HG03521 (cell line): Measurements from ENCODE around the gene FKBP2.

Experiments
- ATAC-seq: cut with Tn5 transposase; IDR thresholded peaks from one replicate; pipeline ENCODE4 v1.9.1; 2021; ENCODE audit warnings: mild to moderate bottlenecking, moderate library complexity; ENCODE audit not compliant: unreplicated experiment

Gene FKBP2

DNA sequence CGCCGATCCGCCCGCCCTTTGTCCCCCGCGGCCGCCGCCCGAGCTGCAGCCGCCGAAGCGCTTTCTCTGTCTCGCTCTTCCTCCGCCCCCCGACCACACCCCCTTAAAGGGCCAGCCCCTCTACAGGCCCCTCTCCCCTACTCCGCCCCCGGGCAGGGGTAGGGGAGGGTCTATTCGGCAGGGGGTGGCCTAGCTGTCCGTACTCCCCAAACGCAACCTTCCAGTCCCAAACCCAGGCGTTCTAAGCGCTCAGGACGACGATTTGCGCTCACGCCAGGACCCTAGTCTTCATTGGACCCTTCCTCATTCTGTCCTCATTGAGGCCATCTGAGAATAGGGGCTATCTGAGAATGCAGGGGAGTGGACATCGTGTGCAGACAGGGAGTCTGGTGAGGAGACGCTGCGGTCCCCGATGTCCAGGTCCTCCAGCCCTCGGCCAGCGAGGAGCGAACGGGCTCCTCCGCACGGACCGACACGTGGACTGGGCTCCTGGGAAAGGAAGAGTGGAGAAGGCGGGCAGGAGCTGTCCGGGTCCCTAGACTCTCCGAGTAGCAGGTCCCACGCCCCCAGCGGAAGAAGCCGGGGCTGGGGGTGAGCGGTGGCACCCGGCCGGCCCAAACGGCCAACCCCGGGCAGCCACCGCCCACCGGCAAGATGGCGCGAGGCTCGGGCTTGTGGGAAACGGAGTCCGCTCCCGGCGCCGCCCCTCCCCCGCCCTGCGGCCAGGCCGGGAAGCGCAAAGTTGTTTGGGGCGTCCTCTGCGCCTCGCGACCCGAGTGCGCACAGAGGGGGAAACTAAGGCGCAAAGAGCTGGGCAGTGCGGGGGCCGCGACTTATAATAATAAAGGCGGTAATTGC, 6.2 kb downstream of the FKBP2 start, which contains the start of gene PPP1R14B:
Gene PPP1R14B (minus strand): TSS at position 73 of the 858 bp plus-strand sequence. CDS start 270 bp downstream, outside the sequence.
- peak; percentile 34 for ATAC-seq

DNA sequence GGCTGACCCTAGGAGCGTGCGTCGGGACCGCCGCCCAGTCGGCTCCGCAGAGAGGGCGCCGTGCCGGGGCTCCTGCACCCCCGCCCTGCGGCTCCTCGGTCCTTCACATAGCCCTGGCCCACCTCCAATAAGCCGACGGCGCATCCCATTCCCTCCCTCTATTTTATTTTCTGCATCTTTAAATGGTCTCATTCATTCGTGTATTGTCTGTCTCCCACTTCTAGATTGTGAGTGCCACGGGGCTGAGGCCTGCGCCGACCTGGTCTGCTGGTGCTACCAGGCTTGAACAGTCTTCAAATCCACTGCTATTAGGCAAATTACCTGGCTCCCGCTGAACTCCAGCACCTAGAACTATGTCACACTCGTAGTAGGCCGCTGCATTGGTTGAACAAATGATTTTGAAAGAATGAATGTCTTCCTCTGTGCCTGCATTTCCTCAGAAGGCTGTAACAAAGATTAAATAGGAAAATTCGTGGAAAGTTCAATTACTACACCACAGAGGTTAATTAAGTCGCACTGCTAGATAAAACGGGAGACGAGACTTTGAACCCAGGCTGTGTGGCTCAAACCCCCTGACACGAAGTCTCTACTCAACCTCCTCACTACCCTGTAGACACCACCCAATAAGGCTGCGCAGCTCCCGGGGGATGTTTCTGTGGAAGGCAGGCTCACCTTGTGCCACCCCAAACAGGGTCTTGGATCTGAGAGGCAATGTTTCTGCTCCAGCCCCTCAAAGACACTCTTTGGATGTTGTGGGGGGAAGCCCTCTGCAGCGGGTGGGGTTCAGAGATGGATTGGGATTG, 7.0 kb downstream of the FKBP2 start:
- ATAC-seq = no peak

DNA sequence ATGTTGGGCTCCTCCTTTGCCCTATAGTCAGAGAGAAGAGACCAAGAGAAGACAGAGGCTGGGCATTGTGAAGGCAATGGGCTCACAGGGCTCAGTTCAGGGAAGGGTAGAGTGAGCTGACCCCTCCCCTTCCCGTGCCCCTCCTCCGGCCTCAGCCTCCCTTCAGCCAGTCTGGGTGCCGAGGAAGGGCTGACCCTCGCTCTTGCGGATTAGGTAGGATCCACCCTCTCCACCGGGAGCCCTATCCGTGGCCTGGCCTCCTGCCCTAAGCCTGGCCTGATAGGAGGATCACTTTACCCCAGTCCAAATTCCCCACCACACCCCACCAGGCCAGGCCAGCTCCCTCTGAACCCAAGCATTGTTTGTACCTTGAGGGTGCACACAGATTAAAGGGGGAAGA, 7.7 kb downstream of the FKBP2 start:
- no peak for ATAC-seq

DNA sequence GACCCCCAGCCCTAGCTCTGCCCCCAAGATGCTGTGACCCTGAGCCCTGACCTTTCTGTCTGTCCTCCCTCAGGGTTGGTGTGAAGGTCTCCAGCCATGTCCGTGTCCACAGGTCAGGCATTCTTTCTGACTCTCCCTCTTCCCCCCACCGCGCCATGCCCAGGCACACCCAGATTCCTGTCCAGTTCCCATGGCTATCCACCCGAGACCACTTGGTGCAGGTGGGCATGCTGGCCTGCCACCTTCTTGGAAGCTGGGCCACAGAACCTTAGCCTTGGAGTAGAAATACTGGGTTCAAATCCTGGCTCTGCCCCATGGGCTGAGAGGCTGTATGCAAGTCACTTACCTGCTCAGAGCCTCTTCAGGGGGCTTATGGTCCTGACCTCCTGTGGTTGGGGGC, 8.1 kb downstream of the FKBP2 start:
- no peak for ATAC-seq

DNA sequence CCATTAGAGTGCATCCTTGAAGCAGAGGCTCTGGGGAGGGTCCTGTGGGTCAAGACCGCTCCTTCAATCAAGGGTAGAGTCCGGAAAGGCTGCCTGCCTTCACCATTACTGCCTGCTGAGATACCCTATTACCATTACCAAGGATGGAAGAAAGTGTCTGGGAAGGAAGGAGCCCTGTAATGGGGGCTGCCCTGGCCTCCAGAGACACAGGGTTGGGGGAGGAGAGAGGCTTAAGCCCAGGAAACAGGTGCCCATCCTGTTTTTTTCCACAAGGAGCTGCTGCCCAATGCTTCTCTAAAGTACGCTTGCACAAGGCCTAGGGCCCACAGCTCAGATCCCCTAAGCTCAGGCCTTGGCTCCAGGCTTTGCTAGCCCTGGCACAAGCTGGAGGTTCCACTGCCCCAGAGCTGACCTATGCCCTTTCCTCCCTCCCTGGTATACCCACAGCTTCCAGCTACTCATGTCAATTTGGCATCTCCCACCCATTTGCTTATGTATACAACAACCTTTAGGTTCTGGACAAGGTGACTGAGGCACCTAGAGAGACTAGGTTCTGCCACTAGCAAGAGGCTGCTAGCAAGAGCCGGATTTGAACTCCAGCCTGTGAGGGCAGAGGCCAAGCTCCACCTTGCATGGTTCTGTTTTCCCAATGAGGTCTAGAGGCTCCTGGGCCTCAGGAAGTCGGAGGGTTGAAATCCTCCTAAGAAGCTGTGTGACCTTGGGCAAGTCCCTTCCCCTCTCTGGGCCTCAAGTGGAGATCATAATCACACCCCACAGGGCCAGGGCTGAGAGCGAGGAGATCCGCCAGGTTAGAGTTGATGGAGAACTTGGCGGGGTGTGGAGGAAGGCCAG, 8.9 kb downstream of the FKBP2 start:
- ATAC-seq = no peak

DNA sequence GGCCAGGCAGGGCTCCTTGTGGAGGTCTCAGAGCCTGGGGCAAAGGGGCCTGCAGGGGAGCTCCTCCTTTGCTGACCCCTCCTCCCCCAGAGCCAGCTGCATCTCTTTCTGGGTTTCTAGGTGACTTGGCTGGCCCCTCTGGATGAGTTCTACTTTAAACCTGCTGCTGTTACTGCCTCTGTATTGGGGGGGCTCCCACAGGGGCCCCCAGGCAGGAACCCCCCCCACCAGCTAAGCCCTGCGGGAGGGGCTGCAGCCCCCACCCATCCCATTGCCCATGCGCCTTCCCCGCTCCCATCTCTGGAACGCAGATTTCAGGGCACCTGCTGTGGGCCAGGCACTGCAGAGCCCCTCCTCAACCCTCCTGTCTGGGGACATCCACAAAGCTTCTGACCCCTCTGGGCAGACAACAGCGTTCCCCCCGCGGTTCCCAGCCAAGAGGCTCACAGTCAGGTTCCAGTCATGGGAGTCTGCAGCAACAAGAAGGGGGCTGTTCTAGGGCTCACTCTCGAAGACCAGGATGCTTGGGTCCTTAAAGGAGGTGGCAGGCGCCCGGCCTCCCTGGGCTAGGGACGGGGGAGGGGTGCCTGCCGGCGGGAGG, 9.6 kb downstream of the FKBP2 start:
- no peak for ATAC-seq

DNA sequence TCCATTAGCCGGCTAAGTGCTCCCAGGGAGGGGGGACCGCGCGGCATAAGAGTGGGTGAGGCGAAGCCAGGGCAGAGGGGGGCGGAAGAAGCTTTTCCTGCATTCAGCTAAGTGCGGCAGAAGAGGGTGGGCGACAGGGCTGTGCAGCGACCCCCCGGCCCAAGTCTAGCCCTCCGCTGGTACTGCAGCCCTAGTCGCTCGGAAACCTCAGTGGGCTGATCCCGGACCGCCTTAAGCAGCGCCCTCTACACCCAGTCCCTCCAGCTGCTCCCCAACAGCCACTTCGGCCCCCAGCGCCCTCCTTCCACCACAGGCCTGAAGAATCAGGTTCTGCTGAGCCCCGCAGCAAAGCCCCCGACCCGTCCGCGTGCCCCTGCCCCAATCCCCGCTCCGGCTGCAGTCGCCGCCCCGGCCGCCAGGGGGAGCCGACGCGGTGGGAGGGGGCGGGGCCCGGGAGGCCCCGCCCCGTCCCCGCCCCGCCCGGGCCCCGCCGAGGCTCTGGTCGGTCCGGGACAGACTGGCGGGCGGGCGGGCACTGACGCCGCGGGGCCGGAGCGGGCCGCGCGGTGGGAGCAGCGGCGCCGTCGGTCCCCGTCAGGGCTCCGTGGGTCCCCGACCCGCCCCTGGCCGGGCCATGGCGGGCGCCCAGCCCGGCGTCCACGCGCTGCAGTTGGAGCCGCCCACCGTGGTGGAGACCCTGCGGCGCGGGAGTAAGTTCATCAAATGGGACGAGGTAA, 10.3 kb downstream of the FKBP2 start, which contains the start of gene PLCB3:
Gene PLCB3 (plus strand): TSS at position 515 of the 737 bp plus-strand sequence. CDS start 120 bp downstream, at position 635.
- peak; percentile 42 for ATAC-seq

DNA sequence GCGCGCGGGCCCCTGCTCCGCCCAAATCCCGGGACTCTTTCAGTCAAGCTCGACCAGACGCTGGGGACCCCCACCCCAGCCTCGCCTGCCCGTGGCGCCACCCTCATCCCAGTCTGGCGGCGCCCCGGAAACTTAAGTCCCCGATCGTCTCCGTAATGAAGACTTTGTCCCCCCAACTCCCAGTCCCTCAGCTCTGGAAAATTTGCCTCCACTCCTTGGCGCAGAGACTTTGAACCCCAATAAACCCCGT, 10.8 kb downstream of the FKBP2 start:
- no peak for ATAC-seq

DNA sequence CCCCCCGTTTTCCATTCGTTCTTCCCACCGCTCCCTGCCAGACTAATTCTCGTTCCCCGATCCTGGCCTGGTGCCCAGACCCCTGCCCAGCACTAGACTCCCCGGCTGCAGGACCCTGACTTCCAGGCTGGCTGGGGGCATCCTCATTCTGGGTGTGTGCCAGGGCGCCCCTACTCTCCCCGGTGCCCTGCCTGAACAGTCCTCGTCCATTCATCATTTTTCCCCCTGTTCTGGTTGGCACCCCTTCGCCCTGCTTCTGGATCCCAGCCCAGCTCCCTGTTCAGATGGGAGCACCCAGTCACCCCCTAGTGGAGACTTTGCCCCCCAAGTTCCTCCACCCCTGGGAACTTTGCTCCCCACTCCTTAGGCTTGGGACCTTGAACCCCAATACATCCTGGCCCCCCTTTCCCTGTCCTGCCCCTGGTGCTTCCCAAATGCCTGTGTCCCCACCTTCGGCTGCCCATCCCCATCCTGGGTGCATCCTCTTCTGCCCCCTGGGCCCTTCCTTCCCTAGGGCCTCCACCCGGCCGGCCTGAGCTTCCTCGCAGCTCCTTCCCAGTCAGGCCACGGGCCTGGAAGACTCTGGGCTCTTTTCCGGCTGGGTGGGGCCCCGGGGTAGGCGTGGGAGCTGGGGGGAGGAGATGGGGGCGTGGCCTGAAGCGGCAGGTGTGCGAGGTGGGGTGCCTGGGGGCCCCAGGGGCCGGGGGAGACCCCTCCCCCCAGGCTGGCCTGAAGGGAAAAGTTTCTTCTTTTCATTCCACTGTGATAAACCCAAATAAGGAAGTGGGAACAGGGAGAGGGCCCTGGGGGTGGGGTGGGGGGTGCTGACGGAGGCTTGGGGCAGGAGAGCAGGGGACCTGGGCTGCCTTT, 11.3 kb downstream of the FKBP2 start:
- ATAC-seq = no peak

DNA sequence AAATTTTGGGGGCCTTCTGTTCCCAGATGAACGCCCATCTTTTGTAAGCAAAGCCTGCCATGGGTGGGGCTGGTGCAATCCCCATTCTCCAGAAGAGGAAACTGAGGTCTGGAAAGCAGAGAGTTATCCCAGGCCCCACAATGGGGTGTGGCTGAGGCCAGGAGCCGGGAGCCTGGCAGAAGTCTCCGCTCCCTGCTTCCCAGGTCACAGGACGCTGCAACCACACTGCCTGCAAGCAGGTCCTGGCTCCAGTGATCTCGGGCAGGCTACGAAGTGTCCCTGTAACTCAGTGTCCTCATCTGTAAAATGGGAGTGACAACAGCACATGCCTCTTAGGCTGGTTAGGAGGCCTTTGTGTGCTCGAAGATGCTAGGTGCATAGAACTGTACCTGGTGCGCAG, 12.1 kb downstream of the FKBP2 start:
- no peak for ATAC-seq

DNA sequence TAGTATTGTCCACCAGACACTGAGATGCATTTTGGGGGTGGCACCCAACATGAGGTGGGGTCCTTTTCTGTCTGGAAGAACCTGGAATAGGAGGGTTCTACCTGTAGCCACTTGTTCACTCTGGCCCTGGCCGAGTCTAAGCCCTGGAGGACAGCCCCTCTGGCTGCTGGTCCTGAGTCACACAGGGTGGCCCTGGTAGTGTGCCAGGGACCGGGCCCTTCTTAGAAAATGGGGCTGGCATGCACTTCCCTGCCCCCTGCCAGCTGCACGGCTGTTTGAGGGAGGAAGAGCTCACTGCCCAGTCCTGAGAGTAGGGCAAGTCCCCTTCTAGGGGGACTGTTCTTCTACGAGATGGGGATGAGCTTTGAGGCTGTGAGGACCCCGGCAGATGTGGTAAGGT, 12.6 kb downstream of the FKBP2 start:
- ATAC-seq = no peak

DNA sequence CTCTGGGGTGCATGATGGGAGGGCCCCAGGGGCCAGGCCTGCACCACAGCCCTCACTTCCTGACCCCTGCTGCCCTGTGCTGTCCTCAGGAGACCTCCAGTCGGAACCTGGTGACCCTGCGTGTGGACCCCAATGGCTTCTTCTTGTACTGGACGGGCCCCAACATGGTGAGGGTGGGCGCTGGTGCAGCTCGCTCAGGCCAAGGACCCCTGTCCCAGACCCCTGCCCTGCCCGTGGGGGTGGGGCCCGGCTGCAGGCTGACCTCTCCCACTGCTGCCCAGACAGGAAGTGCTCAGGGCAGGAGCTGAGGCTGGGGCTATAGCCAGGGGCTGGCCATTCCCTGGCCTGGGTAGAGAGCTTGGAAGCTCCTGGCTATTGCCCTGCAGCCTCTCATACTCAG, 13.4 kb downstream of the FKBP2 start:
- no peak for ATAC-seq

DNA sequence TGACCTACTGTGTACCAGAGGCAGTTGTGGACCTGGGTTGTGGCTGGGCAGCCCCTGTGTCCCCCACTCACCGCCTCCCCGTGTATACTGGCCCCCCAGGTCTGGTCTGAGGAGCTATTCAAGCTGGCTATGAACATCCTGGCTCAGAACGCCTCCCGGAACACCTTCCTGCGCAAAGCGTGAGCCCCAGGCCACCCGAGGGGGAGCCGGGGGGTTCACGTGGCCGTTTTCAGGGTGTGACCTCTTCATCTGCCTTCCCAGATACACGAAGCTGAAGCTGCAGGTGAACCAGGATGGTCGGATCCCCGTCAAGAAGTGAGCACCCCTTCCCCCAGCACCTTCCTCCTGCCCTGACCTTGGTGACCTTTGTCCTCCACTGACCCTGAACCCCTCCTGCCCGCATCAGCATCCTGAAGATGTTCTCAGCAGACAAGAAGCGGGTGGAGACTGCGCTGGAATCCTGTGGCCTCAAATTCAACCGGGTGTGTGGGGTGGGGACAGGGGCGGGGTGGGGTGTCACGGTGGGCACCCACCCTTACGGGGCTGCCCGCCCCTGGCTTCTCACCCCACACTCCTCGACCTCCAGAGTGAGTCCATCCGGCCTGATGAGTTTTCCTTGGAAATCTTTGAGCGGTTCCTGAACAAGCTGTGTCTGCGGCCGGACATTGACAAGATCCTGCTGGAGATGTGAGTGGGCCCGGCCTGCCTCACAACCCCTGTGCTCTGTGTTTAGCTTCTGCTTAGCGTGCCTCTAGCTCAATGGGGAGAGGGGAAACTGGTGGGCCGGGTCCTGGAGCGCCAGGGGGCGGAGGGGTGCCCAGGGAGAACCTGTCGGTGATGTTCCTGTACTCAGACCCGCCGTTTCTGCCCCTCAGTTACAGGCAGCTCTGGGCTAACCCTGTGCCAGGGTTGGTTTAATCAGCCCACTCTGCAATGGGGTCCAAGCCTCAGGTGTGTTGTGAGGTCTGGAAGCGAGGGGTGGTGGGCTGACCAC, 14.5 kb downstream of the FKBP2 start:
- no peak for ATAC-seq

DNA sequence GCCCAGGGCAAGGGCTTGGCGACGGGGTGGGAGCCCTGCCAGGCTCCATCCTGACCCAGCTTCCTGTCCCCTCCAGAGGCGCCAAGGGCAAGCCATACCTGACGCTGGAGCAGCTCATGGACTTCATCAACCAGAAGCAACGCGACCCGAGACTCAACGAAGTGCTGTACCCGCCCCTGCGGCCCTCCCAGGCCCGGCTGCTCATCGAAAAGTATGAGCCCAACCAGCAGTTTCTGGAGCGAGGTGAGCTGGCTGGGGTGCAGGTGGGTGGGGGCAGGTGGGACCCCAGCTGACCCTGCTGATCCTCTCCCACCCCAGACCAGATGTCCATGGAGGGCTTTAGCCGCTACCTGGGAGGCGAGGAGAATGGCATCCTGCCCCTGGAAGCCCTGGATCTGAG, 15.4 kb downstream of the FKBP2 start:
- no peak for ATAC-seq

DNA sequence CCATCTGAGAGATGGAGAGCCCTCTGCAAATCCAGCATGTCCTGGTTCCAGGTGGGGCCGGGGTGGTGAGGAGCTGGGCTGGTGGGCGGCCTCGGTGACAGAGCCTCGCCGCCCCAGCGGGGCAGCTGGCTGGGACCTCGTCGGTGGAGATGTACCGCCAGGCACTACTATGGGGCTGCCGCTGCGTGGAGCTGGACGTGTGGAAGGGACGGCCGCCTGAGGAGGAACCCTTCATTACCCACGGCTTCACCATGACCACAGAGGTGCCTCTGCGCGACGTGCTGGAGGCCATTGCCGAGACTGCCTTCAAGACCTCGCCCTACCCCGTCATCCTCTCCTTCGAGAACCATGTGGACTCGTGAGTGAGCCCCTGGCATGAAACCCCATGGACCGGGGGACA, 17.5 kb downstream of the FKBP2 start:
- ATAC-seq = no peak

DNA sequence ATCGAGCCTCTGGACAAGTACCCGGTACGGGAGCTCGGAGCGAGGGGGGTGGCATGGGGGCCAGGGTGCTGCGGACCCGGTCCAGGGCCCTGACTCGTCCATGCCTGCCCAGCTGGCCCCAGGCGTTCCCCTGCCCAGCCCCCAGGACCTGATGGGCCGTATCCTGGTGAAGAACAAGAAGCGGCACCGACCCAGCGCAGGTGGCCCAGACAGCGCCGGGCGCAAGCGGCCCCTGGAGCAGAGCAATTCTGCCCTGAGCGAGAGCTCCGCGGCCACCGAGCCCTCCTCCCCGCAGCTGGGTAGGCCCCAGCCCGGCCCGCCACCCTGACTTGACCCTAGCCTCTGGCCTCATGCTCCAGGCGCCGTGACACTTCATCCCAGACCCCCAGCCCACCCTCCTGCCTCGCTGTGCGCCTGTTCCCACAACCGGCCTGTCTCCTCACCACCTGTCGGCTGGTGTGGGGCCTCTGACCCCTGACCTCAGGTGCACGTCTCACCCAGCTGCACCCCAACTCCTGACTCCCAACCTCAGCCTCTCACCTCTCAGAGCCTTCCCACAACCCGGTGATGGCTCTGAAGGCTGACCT, 18.1 kb downstream of the FKBP2 start:
- no peak for ATAC-seq

DNA sequence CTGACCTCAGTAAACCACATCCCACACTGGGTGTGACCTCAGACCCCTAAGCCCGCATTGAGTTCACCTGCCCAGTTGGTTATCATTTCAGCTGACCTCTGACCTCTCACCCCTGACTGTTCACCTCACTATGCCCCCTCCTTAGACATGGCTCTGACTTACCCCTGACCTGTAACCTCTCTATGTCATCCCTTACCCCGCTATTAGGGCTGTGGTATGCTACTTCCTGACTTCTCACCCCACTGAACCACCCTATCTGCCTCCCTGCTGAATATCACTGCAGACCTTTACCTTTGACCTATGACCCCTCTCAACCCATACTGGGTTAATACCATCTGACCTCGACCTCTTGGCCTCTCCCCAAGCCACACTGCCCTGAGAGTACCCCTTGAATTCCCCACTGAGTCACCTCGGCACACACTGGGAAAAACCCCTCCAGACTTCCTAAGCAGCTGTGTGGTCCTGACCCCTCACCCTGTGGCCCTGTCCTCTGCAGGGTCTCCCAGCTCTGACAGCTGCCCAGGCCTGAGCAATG, 18.7 kb downstream of the FKBP2 start:
- ATAC-seq = no peak
